Loucy (cell line): ENCODE measurements around the gene THSD7A.
A peak's percentile ranks its signal among the peaks of the same experiment; 100 is the strongest.

Experiments used
- H2AFZ ChIP-seq: fragments of 200-600 bp; sonication (generic); 2 replicates; pipeline ENCODE4 v1.6.0; 2016; ENCODE audit warnings: antibody characterized with exemption, mild to moderate bottlenecking, low read length, moderate library complexity
- H3F3A ChIP-seq: fragments of 200-600 bp; 2 replicates; pipeline ENCODE4 v1.6.0; 2016; ENCODE audit warnings: antibody characterized with exemption, low read depth, mild to moderate bottlenecking
- H3K27me3 ChIP-seq: fragments of 200-600 bp; sonication (generic); 2 replicates; pipeline ENCODE4 v1.6.1; 2014; ENCODE audit warnings: low read length, mild to moderate bottlenecking; ENCODE audit not compliant: insufficient read depth, poor library complexity, severe bottlenecking
- H3K36me3 ChIP-seq: fragments of 200-600 bp; sonication (generic); 2 replicates; pipeline ENCODE4 v1.6.1; 2016; ENCODE audit warnings: low read length; ENCODE audit not compliant: insufficient read depth
- H3K4me1 ChIP-seq: fragments of 200-600 bp; sonication (generic); 2 replicates; pipeline ENCODE4 v1.5.1; 2014; ENCODE audit warnings: low read length, mild to moderate bottlenecking; ENCODE audit not compliant: insufficient read depth, poor library complexity, severe bottlenecking
- H3K4me2 ChIP-seq: fragments of 200-600 bp; sonication (generic); 2 replicates; pipeline ENCODE4 v1.6.0; 2014; ENCODE audit warnings: antibody characterized with exemption, low read length, low read depth, mild to moderate bottlenecking; ENCODE audit not compliant: poor library complexity, severe bottlenecking
- H3K4me3 ChIP-seq: fragments of 200-600 bp; sonication (generic); 2 replicates; pipeline ENCODE4 v1.5.1; 2014; ENCODE audit warnings: low read length, mild to moderate bottlenecking, mixed read lengths; ENCODE audit not compliant: poor library complexity, severe bottlenecking
- H3K79me2 ChIP-seq: fragments of 200-600 bp; sonication (generic); 2 replicates; pipeline ENCODE4 v1.6.1; 2014; ENCODE audit warnings: low read length; ENCODE audit not compliant: insufficient read depth
- H3K9ac ChIP-seq: fragments of 200-600 bp; sonication (generic); 2 replicates; pipeline ENCODE4 v1.6.0; 2014; ENCODE audit warnings: mild to moderate bottlenecking, low read depth, low read length, moderate library complexity; ENCODE audit not compliant: poor library complexity, severe bottlenecking
- H3K9me2 ChIP-seq: fragments of 200-600 bp; sonication (generic); replicated peaks from 2 replicates; pipeline ENCODE4 v1.6.1; 2016; ENCODE audit warnings: low read depth, low read length, mixed read lengths
- H3K9me3 ChIP-seq: fragments of 200-600 bp; sonication (generic); 2 replicates; pipeline ENCODE4 v1.6.1; 2014; ENCODE audit warnings: mild to moderate bottlenecking, antibody characterized with exemption, low read length, low read depth; ENCODE audit not compliant: insufficient read depth
- H4K20me1 ChIP-seq: fragments of 200-600 bp; sonication (generic); 2 replicates; pipeline ENCODE4 v1.6.0; 2014; ENCODE audit warnings: antibody characterized with exemption, low read length, mild to moderate bottlenecking; ENCODE audit not compliant: insufficient read depth, poor library complexity, severe bottlenecking
- EZH2phosphoT487 ChIP-seq: fragments of 200-600 bp; IDR thresholded peaks from 2 replicates; pipeline ENCODE4 v1.6.1; 2018; ENCODE audit warnings: antibody characterized with exemption, mild to moderate bottlenecking, moderate library complexity, borderline replicate concordance
- TF ChIP-seq, protein P1 (sequence below): fragments of 200-600 bp; sonication (generic); conservative IDR thresholded peaks from 2 replicates; pipeline ENCODE4 v1.5.1; 2014; ENCODE audit warnings: mild to moderate bottlenecking, antibody characterized with exemption, low read length

The THSD7A gene

DNA sequence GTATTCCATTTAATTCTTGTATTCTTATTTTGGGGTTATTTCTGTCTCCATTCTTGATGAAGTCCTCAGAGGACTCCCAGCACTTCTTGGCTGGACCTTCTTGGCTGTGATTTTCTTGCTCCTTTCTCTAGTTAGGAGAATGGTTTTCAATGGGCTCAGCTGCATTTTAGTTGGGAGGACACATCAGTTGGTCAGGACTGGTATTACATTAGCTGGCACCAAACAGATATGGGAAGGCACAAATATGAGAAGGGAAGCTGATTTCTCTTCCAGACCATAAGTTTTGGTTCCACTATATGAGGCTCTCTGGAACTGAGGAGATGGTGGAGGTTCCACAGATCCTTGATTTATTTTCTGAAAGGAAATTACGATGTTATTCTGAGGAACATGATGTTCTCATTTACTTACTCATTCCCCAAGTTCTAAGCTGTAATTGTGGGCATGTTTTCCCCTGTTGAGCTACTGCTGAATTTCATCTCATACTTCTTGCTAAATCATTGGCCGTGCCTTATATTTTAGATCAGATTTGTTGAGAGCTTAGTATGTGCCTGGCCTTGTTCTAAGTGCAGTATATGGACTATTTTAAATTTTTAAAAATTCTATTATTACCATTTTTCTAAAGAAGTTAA lies 261.0 kb downstream of the THSD7A start:
- Histone ChIP-seq H3K79me2 (no peaks in the 10 kb centered on the region), H3K9me3 (no peaks in the 10 kb centered on the region), H3K9me2 (no peaks in the 10 kb centered on the region), H3K4me2 (no peak overlapping the region), H3K36me3 (no peaks in the 10 kb centered on the region), H4K20me1 (no peaks in the 10 kb centered on the region), H3K27me3 (no peaks in the 10 kb centered on the region), H3K4me3 (no peak overlapping the region), H3K4me1 (no peaks in the 10 kb centered on the region), H3F3A (no peaks in the 10 kb centered on the region), H3K9ac (no peak overlapping the region), H2AFZ (no peak overlapping the region)
- TF ChIP-seq, protein P1, sequence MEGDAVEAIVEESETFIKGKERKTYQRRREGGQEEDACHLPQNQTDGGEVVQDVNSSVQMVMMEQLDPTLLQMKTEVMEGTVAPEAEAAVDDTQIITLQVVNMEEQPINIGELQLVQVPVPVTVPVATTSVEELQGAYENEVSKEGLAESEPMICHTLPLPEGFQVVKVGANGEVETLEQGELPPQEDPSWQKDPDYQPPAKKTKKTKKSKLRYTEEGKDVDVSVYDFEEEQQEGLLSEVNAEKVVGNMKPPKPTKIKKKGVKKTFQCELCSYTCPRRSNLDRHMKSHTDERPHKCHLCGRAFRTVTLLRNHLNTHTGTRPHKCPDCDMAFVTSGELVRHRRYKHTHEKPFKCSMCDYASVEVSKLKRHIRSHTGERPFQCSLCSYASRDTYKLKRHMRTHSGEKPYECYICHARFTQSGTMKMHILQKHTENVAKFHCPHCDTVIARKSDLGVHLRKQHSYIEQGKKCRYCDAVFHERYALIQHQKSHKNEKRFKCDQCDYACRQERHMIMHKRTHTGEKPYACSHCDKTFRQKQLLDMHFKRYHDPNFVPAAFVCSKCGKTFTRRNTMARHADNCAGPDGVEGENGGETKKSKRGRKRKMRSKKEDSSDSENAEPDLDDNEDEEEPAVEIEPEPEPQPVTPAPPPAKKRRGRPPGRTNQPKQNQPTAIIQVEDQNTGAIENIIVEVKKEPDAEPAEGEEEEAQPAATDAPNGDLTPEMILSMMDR = 0 out of 2 replicates have a peak, but pooled peaks have one; percentile 11
- no peak for TF ChIP-seq EZH2phosphoT487

DNA sequence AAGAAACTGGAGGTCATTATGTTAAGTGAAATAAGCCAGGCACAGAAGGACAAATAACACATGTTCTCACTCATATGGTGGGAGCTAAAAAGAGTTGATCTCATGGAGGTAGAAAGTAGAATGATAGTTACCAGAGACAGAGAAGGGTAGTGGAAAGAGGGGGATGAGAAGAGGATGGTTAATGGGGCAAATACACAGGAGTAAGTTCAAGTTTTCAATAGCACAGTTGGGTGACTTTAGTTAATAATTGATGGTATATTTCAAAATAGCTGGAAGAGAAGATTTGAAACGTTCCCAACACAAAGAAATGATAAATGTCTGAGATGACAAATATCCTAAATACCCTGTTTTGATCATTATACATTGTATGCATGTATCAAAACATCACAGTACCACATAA lies 261.8 kb downstream of the THSD7A start:
- Histone ChIP-seq H3K9ac (no peak overlapping the region), H3K4me1 (no peaks in the 10 kb centered on the region), H3K27me3 (no peaks in the 10 kb centered on the region), H4K20me1 (no peaks in the 10 kb centered on the region), H2AFZ (no peak overlapping the region), H3K36me3 (no peaks in the 10 kb centered on the region), H3F3A (no peaks in the 10 kb centered on the region), H3K9me3 (no peaks in the 10 kb centered on the region), H3K4me3 (no peak overlapping the region), H3K9me2 (no peaks in the 10 kb centered on the region), H3K4me2 (no peak overlapping the region), H3K79me2 (no peaks in the 10 kb centered on the region)
- TF ChIP-seq EZH2phosphoT487 = no peak
- TF ChIP-seq, protein P1 = no peak

DNA sequence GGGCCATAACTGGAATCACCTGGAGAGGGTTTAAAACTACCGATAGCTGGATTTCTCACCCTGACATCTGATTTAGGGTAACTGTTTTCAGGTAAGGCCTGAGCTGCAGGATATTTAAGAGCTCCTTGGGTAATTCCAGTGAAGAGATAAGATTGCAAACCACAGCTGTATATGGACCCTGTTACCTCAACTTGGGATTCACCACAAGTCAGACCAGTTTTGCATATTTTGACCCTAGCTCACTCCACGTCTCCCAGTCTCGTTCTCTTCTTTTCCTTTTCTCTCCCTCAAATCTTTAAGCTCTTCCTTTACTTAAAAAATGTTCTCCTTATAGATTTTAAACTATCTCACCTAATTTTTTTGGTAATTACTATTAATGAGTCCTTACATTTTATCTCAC lies 264.4 kb downstream of the THSD7A start:
- no peaks in the 10 kb centered on the region for H3K4me1 ChIP-seq
- H3K36me3 ChIP-seq = no peaks in the 10 kb centered on the region
- TF ChIP-seq EZH2phosphoT487 = no peak
- TF ChIP-seq, protein P1 = no peak
- no peaks in the 10 kb centered on the region for H4K20me1 ChIP-seq
- H3F3A ChIP-seq = no peaks in the 10 kb centered on the region
- no peaks in the 10 kb centered on the region for H3K9me2 ChIP-seq
- no peak overlapping the region for H2AFZ ChIP-seq
- no peaks in the 10 kb centered on the region for H3K79me2 ChIP-seq
- H3K27me3 ChIP-seq = no peaks in the 10 kb centered on the region
- H3K9ac ChIP-seq = no peak overlapping the region
- no peak overlapping the region for H3K4me3 ChIP-seq
- H3K4me2 ChIP-seq = no peak overlapping the region
- H3K9me3 ChIP-seq = no peaks in the 10 kb centered on the region
